Neural cell (in vitro differentiated cells): ENCODE measurements around the gene ACSM3.

Experiments used
- EP300 ChIP-seq: fragments of 450-650 bp; conservative IDR thresholded peaks from 2 replicates; pipeline ENCODE4 v1.6.1; 2014; ENCODE audit warnings: antibody characterized with exemption, mild to moderate bottlenecking, moderate library complexity; ENCODE audit not compliant: poor library complexity, severe bottlenecking
- EZH2 ChIP-seq: fragments of 200-600, 300-800 bp; shearing (Covaris generic), sonication (generic); IDR thresholded peaks from 2 replicates; pipeline ENCODE4 v1.6.1; 2014; ENCODE audit warnings: antibody characterized with exemption, low read length, borderline replicate concordance, mild to moderate bottlenecking; ENCODE audit not compliant: insufficient read depth, poor library complexity, severe bottlenecking
- MXI1 ChIP-seq: fragments of 450-650 bp; conservative IDR thresholded peaks from 2 replicates; pipeline ENCODE4 v1.6.1; 2014; ENCODE audit warnings: antibody characterized with exemption, mild to moderate bottlenecking; ENCODE audit not compliant: poor library complexity, severe bottlenecking
- POLR2AphosphoS5 ChIP-seq: IDR thresholded peaks from 2 replicates; pipeline ENCODE4 v1.6.1; 2012
- RAD21 ChIP-seq: fragments of 450-650 bp; conservative IDR thresholded peaks from 2 replicates; pipeline ENCODE4 v1.6.1; 2014; ENCODE audit warnings: antibody characterized with exemption, mild to moderate bottlenecking, moderate library complexity
- TAF1 ChIP-seq: IDR thresholded peaks from 2 replicates; pipeline ENCODE4 v1.6.1; 2012; ENCODE audit warnings: low read depth
- TF ChIP-seq, protein P1 (sequence below): fragments of 450-650 bp; IDR thresholded peaks from 2 replicates; pipeline ENCODE4 v1.5.1; 2014; ENCODE audit warnings: antibody characterized with exemption, mild to moderate bottlenecking, moderate library complexity; ENCODE audit not compliant: poor library complexity, severe bottlenecking
- TF ChIP-seq, protein P2 (sequence below): IDR thresholded peaks from 2 replicates; pipeline ENCODE4 v1.6.1; 2012; ENCODE audit warnings: borderline replicate concordance

DNA sequence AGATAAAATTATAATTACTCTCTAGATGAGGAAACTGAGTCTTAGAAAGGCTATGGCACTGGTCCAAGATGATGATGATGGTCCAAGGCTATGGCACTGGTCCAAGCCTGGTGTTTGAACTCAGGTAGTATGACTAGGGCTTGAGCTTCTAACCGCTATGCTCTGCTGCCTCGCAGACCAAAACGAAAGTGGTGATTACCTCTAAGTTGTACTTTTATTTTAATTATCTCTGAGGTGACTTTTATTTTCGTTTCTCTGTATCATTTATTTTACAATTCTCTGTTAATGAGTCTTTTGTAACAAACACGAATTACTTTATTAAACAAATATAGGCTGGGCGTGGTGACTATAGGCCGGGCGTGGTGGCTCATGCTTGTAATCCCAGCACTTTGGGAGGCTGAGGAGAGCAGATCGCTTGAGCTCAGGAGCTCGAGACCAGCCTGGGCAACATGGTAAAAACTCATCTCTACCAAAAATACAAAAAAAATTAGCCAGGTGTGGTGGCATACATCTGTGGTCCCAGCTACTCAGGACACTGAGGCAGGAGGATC, 48.1 kb downstream of the ACSM3 start:
- TF ChIP-seq, protein P1, sequence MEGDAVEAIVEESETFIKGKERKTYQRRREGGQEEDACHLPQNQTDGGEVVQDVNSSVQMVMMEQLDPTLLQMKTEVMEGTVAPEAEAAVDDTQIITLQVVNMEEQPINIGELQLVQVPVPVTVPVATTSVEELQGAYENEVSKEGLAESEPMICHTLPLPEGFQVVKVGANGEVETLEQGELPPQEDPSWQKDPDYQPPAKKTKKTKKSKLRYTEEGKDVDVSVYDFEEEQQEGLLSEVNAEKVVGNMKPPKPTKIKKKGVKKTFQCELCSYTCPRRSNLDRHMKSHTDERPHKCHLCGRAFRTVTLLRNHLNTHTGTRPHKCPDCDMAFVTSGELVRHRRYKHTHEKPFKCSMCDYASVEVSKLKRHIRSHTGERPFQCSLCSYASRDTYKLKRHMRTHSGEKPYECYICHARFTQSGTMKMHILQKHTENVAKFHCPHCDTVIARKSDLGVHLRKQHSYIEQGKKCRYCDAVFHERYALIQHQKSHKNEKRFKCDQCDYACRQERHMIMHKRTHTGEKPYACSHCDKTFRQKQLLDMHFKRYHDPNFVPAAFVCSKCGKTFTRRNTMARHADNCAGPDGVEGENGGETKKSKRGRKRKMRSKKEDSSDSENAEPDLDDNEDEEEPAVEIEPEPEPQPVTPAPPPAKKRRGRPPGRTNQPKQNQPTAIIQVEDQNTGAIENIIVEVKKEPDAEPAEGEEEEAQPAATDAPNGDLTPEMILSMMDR: no peak
- TF ChIP-seq EP300 (no peak), EZH2 (no peak), POLR2AphosphoS5 (no peak), MXI1 (no peak), TAF1 (no peak), RAD21 (no peak)
- TF ChIP-seq, protein P2, sequence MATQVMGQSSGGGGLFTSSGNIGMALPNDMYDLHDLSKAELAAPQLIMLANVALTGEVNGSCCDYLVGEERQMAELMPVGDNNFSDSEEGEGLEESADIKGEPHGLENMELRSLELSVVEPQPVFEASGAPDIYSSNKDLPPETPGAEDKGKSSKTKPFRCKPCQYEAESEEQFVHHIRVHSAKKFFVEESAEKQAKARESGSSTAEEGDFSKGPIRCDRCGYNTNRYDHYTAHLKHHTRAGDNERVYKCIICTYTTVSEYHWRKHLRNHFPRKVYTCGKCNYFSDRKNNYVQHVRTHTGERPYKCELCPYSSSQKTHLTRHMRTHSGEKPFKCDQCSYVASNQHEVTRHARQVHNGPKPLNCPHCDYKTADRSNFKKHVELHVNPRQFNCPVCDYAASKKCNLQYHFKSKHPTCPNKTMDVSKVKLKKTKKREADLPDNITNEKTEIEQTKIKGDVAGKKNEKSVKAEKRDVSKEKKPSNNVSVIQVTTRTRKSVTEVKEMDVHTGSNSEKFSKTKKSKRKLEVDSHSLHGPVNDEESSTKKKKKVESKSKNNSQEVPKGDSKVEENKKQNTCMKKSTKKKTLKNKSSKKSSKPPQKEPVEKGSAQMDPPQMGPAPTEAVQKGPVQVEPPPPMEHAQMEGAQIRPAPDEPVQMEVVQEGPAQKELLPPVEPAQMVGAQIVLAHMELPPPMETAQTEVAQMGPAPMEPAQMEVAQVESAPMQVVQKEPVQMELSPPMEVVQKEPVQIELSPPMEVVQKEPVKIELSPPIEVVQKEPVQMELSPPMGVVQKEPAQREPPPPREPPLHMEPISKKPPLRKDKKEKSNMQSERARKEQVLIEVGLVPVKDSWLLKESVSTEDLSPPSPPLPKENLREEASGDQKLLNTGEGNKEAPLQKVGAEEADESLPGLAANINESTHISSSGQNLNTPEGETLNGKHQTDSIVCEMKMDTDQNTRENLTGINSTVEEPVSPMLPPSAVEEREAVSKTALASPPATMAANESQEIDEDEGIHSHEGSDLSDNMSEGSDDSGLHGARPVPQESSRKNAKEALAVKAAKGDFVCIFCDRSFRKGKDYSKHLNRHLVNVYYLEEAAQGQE: no peak
